Stimulated activated CD8-positive, alpha-beta memory T cell treated with anti-CD3 and anti-CD28 coated beads, Interleukin-4, amount 100 ng/mL, for 24 hours (primary cell): ENCODE measurements around the gene PDXK.

Experiments used
- DNase-seq: peaks from one replicate; pipeline ENCODE4 v3.0.0-alpha.2; 2020; ENCODE audit warnings: low read depth

Gene PDXK

DNA sequence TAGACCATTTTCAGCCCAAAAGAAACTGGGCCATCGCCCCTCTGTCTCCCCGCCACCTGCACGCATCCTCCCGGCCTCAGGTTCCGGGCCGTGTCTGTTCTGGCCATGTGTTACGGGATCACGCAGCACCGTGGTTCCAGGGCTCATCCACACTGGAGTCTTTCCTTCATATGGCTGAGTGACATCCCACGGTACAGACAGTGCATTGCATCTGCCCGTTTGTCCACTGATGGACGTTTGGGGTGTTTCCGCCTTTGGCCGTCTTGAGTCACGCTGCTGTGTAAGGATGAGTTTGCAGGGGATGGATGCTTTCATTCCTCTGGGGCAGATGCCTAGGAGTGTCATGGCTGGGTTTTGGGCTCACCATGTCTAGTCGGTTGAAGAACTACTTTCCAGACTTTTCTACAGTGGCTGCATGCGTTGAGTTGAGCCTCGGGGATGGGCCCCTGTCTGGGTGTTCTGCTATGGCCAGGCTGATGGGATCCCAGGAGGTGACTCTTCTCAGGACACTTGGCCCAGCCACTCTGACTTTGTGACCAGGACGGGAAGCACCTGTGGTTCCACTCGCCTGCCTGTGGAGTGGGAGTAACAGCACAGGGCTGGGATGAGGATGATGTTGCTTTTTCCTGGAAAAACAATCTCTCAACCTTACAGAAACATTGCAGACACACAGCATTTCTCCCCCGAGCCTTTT lies 87.2 kb downstream of the PDXK start:
- DNase-seq: no peak

GRCh38 chr21:43808367-43808766 lies 89.4 kb downstream of the PDXK start:
- DNase-seq: no peak

DNA sequence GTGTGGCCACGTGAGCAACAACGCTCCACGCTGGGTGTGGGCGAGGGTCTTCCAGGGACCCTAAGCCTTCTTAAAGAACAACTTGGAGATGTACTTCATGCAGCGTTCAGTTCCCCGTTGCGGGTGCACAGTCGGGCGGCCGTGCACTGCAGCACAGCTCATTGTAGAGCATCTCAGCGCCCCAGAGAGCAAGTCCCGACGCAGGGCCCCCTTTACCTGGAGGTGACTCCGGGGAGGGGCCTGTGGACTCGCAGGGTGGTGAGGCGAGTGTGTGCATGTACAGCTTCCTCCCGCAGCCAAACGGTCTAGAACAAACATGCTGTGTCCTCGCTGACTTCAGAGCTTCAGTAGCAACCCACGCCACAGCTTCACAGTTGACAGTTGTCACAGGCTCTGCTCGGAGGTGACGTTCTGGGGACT lies 89.9 kb downstream of the PDXK start:
- DNase-seq: no peak

DNA sequence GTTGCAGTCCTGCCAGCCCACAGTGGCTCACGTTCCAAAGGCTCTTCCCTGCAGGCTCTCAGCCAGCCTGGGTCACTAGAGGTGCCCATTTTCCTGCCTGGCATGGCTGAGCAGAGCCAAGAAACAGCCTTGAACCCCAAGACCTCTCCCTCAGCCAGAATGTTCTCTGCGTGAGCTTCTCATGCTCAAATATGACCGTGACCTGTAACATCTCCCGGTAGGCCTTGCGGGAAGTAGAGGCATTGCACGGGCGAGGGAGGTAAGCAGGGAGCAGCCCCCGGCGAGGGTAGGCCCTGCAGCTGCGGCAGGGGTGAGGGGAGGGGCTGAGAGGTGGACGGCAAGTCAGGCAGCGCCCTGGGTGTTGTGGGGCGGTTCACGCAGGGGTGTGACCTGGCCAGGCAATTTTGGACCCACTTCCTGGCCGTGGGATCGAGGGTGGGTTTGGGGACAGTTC lies 90.4 kb downstream of the PDXK start:
- no peak for DNase-seq

GRCh38 chr21:43809853-43810504 lies 91.0 kb downstream of the PDXK start:
- DNase-seq: no peak

- peak; percentile 88 for DNase-seq
Observed at GRCh38 chr21:43810505-43811261, 91.8 kb downstream of the PDXK start.

- no peak for DNase-seq
Observed at GRCh38 chr21:43811262-43812105, 92.6 kb downstream of the PDXK start.
